HG02840 (cell line): ENCODE measurements around the gene PCGF2.

Experiments
- ATAC-seq: cut with Tn5 transposase; IDR thresholded peaks from one replicate; pipeline ENCODE4 v1.9.1; 2021; ENCODE audit warnings: mild to moderate bottlenecking, moderate library complexity, moderate number of reproducible peaks; ENCODE audit not compliant: unreplicated experiment, low FRiP score

The PCGF2 gene

DNA sequence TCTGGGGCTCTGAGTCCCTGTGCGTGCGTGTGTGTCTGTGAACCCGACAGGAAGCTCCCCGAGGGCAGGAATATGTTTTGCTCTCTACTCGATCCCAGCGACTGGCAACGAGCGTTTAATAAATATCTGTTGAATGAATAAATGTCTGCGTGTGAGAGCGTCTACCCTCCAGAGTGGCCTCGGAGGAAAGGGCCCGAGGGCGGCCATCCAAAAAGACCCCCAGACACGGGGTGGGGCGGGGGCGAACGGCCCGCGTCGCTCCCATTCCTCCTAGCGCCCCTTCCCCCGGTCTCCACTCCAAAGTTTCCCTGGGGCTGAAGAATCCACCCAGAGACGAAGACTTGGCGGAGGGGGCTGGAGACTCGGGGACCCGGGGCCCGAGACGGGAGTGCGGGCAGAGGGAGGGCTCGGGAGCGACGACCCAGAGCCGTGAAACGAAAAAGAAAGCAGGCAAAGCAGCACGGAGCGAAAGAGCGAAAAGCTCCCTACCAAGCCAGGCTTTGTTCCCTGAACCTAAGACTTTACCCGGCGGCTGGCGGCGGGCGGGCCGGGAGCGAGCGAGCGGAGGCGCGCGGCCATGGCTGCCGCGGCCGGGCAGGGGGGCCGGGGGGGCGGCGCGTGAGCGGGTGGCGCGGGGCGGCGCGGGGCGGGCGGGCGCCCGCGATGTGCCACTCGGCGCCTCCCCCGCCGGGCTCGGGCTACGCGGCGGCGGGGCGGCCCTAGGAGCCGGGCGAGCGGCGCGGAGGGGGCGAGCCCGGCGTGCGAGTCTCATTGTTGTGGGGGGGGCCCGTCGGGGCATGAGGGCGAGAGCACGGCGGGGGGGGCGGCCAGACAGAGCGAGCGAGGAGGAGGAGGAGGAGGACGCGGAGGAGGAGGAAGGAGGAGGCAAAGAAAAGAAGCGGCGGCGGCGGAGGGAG, 43.3 kb downstream of the PCGF2 start, which contains the start of gene MLLT6:
TSS of gene MLLT6 (plus strand) at position 668 of the 917 bp plus-strand sequence. CDS start 360 bp downstream, outside the sequence.
- ATAC-seq, result no peak

DNA sequence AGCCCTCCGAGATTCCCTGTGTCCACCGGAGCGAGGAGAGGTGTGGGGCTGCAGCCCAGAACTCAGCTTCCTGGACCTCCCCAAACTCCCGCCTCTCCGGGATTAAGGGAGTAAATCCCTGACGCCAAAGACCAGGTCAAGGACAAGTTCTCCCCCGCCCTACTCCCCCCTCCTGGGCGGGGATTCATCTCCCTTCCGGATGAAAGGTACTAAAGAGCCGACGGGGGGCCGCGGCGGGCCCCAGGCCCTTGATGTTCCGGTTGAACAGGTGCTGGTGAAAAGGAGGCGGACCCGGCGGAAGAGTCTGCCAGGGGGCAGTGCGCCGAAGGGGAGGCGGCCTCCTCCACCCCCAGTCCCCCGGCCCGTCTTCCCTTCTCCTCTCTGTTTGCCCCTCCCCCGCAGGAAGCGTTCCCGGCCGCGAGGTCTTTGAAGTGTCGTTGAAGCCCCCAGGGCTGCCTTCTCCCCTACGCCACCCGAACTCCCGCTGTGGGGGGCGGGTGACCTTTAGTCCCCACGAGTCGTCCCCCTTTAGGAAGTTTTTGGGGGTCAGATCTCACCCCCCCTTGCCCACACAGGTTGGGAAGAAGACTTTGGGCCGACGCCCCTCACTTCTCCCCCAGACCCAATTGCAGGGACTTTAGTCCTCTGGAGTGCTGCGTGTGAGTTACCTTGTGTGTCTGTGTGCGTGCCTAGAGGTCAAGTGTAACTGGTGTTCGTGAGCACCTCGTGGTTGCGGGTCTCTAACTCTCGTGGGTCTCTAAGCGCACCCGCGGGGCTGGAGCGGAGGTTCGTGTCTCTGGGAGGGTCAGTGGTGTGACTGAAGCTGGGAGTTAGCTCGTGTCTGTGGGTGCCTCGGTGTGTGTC, 44.2 kb downstream of the PCGF2 start:
- no peak for ATAC-seq

DNA sequence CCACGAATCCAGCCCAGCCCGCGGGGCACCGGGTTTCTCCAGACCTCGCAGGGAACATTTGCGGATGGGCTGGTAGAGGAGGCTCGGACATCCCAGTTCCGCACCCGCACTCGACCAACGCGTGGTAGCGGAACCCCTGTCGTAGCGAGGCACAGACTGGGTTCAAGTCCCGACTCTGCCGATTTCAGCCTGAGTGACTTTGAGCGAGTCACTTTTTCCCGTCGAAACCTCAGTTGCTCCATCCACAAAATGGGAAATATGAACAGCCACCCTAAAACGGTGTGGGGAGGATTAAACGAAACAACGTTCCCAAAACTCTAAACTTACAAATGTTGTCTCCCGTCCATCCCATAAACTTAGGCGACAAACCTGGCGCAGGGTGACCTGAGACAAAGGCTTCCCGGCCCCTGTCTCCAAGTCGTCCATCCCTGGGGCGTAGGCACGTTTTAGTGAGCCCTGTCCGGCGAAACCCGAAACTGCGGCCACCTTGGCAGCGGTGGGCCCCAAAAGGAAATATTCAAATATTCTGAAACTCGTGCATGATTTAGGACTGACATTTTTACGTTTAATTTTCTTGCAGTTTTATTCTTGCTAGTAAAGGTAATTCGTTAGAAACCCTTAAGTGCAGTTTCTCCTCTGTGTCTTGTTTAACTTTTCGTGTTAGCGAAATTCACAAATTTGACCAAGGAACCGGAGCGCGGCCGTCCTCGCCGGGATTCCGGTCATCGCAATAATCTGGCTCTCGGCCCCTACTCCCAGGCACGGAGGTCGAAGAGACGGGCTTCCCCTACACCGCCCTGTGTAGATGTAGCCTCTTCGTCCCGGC, 45.0 kb downstream of the PCGF2 start:
- no peak for ATAC-seq

DNA sequence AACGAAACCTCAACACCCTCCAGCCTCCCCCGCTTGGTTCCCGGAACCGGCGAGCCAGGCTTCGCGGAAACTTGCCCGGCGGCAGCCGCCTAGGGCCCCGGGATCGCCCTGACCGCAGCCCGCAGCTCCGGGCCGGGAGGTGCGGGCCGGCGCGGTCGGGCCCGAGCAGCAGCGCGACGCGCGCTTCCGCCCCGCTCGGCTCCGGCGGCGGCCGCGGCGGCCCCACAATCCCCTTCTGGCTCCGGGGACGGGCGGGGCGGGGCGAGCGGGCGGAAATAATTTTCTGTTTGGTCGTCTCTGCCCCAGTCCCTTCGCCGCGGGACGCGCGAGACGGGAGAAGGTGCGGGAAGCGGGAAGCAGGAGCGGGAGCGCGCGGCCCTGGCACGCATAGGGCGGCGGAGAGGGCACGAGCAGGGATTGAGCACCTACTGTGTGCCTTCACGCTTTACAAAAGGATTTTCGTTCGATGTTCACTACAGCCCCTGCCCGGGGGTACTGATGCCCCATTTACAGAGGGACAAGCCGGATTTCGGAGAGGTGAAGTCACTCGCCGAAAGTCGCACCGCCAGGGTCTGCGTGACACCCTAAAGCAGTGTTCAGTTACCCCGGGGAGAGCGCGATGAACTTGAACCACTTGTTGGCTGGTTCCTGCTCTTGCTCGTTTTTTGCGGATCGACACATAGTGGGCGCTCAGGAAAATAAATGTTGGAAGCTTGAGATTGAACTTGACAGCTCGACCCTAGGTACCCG, 45.8 kb downstream of the PCGF2 start:
- ATAC-seq, result peak; percentile 38

DNA sequence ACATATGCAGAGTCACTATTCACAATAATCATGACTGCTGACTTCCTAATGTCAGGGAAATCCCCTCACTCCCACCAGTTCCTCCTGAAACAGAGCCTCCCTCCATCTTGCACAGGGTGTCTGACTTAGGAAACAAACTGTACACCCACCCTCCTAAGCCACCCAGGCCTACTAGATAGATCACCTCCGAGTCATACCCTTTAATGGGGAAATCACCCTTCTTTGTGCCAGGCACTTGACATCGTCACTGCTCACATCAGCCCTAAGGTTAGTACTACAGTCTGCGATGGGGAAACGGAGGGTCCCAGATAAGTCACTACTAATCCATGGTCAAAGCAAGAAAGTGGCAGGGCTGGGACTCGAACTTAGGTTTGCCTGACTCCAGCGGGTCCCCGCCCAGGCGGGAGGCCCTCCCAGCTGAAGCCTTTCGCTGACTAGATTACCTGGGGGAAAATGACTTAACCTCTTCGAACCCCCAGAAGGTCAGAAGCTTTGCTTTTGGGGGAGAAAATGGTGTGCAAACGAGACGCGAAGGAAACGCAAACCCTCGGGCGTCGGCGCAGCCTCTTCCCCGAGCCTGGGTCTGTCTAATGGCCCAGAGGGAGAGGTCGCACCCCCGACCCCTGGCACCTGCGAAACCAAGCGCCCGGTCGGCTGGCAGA, 46.5 kb downstream of the PCGF2 start:
- peak; percentile 20 for ATAC-seq

DNA sequence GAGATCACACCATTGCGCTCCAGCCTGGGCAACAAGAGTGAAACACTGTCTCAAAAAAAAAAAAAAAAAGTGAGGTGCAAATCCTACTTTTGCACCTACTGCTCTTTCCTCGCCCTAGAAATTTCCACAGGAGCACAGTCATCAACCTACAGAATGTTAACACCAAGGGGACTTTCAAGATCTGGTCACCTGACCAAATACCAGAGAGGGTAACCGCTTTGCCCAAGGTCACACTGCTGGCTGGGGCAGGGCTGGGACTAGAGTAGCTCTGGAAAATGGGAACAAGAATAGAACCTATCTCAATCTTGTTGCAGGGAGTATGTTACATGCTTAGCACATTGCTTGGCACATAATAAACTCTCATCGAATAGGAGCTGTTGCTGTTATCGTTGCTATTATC, 49.4 kb downstream of the PCGF2 start:
- ATAC-seq, result no peak

DNA sequence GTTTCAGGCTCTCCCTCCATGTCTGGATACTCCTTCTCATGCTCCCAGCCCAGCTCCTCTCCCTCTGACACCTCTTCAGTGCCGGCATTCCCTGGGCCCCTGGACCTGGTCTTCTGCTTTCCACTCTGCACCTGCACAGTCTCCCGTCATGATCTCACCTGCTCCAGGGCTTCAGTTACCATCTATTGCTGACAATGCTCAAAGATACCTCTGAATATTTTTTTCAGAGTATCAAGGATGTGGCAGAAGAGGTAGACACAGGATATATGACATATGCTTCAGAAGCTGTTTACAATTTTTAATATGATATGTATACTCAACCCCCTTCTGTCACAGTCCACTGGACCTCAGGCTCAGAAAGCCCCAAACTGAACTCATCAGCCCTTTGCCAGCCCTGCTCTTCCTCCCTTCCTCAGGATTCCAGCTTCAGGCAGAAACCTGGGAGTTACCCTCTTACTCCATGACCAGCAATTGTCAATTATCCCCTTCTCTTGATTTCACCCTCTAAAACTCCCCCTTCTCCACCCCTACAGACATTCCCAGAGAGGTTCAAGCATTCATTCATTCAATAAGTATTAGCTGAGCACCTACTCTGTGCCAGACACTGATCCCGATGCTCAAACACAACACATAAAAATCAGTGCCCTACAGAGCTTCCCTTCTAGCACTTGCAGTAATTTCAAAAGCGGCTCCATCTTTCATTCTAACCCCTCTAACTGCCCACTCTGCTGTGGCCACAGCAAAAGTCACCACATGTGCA, 50.9 kb downstream of the PCGF2 start:
- ATAC-seq, result no peak

DNA sequence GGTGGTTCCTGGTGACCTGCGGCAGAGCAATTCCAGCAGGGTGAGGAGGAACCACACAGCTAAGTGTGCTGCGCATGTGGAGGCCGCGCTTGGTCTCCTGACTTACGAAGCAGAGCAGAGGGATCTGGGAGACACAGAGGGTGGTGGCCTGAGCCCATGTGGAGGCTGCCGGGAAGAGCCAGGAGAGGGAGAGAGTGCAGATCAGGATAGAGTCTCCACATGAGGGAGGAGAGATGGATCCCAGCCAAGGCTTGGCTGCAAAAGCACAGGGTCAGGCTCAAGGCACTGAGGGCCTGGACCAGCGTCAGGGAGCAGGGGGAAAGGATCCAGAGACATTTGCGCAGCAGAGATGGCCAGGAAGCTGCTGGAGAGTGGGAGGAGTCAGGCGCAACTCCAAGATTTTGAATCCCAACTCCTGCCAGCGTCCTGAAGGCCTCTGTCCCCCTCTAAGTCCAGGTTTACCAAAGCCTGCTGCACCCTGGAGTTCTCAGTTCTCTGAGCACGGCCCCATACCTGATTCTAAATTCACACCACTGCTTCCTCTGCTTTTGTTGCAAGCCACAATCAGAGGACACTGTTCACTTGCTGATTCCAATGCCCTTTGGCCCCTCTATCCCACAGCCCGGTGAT, 54.3 kb downstream of the PCGF2 start:
- no peak for ATAC-seq

DNA sequence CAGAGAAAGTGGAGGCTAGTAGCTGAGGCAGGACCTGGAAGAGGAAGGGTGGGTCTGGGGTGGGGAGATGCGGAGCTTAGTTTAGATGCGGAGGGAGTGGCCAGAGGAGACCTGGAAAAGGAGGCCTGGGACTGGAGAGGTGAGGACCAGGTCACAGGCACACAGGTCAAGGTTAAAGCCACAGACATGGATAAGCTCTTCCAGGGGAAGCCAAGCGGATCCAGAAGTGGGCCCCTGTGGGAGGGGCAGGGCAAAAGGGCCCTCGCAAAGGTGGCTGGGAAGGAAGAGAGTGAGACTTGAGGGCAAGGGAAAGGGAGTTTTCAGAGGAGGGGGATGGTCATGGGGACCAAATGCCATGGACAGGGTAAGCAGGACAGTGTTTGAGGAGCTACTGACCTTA, 57.0 kb downstream of the PCGF2 start:
- no peak for ATAC-seq

DNA sequence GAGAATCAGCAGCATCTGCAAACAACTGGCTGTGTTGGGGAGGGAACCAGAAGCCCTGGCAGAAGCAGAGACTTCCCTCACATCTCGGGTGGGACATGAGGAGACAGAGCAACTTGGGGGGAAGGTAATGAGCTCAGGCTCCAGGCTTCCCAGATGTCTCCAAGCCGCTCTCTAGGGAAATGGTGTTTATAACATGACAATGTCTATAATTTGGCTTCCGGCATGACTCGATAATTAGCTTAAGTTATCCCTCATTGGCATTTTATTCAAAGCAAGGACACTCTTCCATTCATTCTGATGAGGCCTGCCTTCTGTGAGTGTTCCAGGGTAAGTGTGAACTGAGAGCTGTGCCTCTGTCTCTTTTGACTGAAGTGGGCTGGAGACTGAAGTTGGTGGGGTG, 57.8 kb downstream of the PCGF2 start:
- no peak for ATAC-seq

DNA sequence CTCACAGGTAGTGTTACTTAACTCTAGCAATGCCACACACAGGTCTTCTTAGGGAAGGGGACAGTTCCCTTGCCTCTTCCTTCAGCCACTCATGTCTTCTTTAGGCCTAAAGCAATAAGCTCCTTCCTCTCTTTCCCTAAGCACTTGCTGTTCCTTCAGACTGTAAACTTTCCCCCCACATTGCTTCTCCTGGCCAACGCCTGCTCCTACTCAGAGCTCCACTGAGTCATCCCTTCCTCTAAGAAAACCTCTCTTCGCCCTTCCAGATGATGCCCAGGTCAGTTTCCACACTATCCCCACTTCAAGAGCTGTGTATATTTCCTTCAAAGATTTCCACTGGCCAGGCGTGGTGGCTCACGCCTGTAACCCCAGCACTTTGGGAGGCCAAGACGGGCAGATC, 60.9 kb downstream of the PCGF2 start:
- ATAC-seq, result no peak

DNA sequence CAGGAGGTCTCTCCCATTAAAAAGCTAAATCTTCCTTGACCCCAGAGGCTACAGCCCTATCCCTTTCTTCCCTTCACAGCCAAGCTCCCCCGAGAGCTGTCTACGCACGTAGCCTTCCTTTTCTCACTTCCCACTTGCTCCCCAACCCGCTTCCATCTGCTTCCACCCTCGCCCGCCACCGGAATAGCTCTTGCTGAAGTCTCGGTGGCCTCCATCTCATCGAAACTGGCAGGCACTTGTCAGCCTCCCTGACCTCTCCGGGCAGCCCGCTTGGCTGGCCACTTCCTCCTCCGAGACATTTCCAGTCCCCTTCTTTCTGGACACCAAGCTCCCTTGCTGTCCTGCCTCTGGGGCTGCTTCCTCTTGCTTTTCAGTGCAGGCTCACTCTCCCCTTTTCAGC, 62.6 kb downstream of the PCGF2 start:
- no peak for ATAC-seq
